GM21360 (cell line): ENCODE data around the gene ERBB2.
A peak's percentile ranks its signal among the peaks of the same experiment; 100 is the strongest.
"Not testable (repeated sequence)": the region's sequence is repeated elsewhere in the genome, so short reads cannot be mapped to it uniquely, and the experiment has no call there.

Source experiments
- ATAC-seq: cut with Tn5 transposase; IDR thresholded peaks from one replicate; pipeline ENCODE4 v1.9.1; 2021; ENCODE audit warnings: mild to moderate bottlenecking, moderate library complexity; ENCODE audit not compliant: unreplicated experiment

Gene ERBB2

GRCh38 chr17:39722965-39723848 is 23.3 kb downstream of the ERBB2 start:
- no peak for ATAC-seq

GRCh38 chr17:39724731-39725130 is 24.9 kb downstream of the ERBB2 start:
- ATAC-seq, result no peak

- ATAC-seq, result not testable (repeated sequence)
These were observed 26.1 kb downstream of the ERBB2 start for GRCh38 chr17:39725923-39726322.

- no peak for ATAC-seq
These were observed 26.8 kb downstream of the ERBB2 start for GRCh38 chr17:39726617-39727016.

- ATAC-seq, result no peak
These were observed 27.7 kb downstream of the ERBB2 start for GRCh38 chr17:39727556-39727955.

GRCh38 chr17:39729280-39729851 is 29.5 kb downstream of the ERBB2 start:
- no peak for ATAC-seq

GRCh38 chr17:39730095-39730921 is 30.4 kb downstream of the ERBB2 start, which contains the start of gene MIEN1:
Gene MIEN1, minus strand, starts transcription at chr17:39730532. Its CDS starts 37 bp downstream, at chr17:39730495.
- ATAC-seq, result peak; percentile 80

- no peak for ATAC-seq
These were observed 32.7 kb downstream of the ERBB2 start for GRCh38 chr17:39732586-39732985.

- no peak for ATAC-seq
These were observed 36.0 kb downstream of the ERBB2 start for GRCh38 chr17:39735882-39736281.

- ATAC-seq, result no peak
These were observed 36.7 kb downstream of the ERBB2 start for GRCh38 chr17:39736319-39737165.

- no peak for ATAC-seq
These were observed 37.4 kb downstream of the ERBB2 start for GRCh38 chr17:39737206-39737759.

- ATAC-seq, result no peak
These were observed 38.1 kb downstream of the ERBB2 start, which contains the start of gene GRB7 for GRCh38 chr17:39737760-39738567. Gene GRB7, plus strand, starts transcription at chr17:39737938. Its CDS starts 4,364 bp downstream, at chr17:39742302.

- ATAC-seq, result no peak
These were observed 38.7 kb downstream of the ERBB2 start for GRCh38 chr17:39738568-39738901.

- no peak for ATAC-seq
These were observed 39.4 kb downstream of the ERBB2 start for GRCh38 chr17:39738983-39739884.

GRCh38 chr17:39739885-39740356 is 40.1 kb downstream of the ERBB2 start:
- ATAC-seq, result no peak

- no peak for ATAC-seq
These were observed 40.7 kb downstream of the ERBB2 start for GRCh38 chr17:39740357-39741111.

GRCh38 chr17:39742126-39742855 is 42.4 kb downstream of the ERBB2 start:
- no peak for ATAC-seq
